Ureter (tissue), 1 donor: Measurements from ENCODE around the gene RAB2B. TPM values are rescaled to one million over a fixed set of nuclear protein-coding genes. Genes with fewer than 3 reads are reported as not detected.
"Not testable (repeated sequence)": the region's sequence is repeated elsewhere in the genome, so short reads cannot be mapped to it uniquely, and the experiment has no call there.

Source experiments
- DNase-seq: peaks from one replicate; pipeline ENCODE4 v3.0.0-alpha.2; 2020; ENCODE audit warnings: low spot score
- total RNA-seq: library from RNA; stranded (reverse); gene quantifications from one replicate; pipeline ENCODE4 v1.2.4, GENCODE V29; 2023
- donor health status: DM: yes; HTN: yes; CAD: no.

The RAB2B gene
- total RNA-seq, 1 donor from 2014 or later: 33.6 TPM

- no peak for DNase-seq
These were observed 18.4 kb upstream of the RAB2B start for GRCh38 chr14:21494902-21495762.

- DNase-seq: no peak
These were observed 9.9 kb upstream of the RAB2B start for GRCh38 chr14:21486640-21487087.

GRCh38 chr14:21476523-21476924 lies 235 bp downstream of the RAB2B start:
- peak; percentile 89 for DNase-seq

- DNase-seq: no peak
These were observed 814 bp downstream of the RAB2B start for GRCh38 chr14:21475767-21476522.

GRCh38 chr14:21467616-21468015 lies 9.1 kb downstream of the RAB2B start:
- DNase-seq: no peak

- peak; percentile 99 for DNase-seq
These were observed 20.7 kb downstream of the RAB2B start, which contains the start of gene CHD8 for GRCh38 chr14:21455912-21456667. CHD8 (minus strand) TSS chr14:21456123; CDS start chr14:21431643, 24,480 bp downstream.

- no peak for DNase-seq
These were observed 21.2 kb downstream of the RAB2B start for GRCh38 chr14:21455592-21455911.

- DNase-seq: no peak
These were observed 21.8 kb downstream of the RAB2B start for GRCh38 chr14:21454843-21455544.

- DNase-seq: no peak
These were observed 26.9 kb downstream of the RAB2B start for GRCh38 chr14:21449899-21450216.

GRCh38 chr14:21442657-21443056 lies 34.1 kb downstream of the RAB2B start:
- not testable (repeated sequence) for DNase-seq

GRCh38 chr14:21440859-21441258 lies 35.9 kb downstream of the RAB2B start:
- no peak for DNase-seq

- peak; percentile 98 for DNase-seq
These were observed 39.5 kb downstream of the RAB2B start for GRCh38 chr14:21437063-21437901.

- no peak for DNase-seq
These were observed 40.1 kb downstream of the RAB2B start for GRCh38 chr14:21436567-21437062.

- DNase-seq: no peak
These were observed 45.6 kb downstream of the RAB2B start for GRCh38 chr14:21431126-21431525.

- no peak for DNase-seq
These were observed 47.8 kb downstream of the RAB2B start for GRCh38 chr14:21428930-21429329.

- no peak for DNase-seq
These were observed 50.1 kb downstream of the RAB2B start for GRCh38 chr14:21426692-21427091.

- no peak for DNase-seq
These were observed 57.2 kb downstream of the RAB2B start for GRCh38 chr14:21419528-21419927.

GRCh38 chr14:21415329-21415728 lies 61.4 kb downstream of the RAB2B start:
- DNase-seq: no peak

GRCh38 chr14:21414137-21414631 lies 62.6 kb downstream of the RAB2B start:
- no peak for DNase-seq
